Measurements from ENCODE around the gene PDZD2.

Gene PDZD2

DNA sequence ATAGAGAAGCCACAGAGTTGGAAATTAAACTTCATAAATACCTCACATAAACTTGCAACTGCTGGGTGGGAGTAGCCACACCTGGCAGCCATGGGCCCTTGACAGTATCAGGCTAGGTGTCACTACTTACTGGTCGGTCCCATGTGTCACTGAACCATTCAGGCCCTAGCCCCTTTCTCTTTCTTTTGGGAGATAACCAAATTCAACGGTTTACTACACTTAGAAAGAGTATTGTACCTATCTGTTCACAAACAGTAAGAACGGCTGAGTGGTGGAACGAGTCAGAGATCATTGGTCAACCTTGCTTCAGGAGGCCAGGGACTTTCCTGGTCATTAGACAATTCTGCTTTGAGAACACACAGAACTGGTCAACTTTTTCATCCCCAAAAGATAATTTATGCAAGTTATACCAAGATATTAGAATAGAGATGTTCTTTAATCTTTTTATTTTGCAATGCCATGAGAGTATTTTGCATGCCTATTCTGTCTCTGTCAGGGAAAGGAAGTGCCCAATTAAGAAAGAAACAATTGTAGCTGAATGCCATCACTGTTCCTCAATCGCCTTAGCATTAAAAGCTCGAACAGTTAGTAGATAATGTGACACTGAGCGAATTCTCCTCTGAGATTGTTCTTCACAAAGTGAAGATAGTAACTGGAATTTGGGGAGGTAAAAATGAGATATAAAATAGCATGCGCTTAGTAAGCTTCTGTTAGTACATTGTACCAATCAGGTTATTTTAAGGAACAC, 484.3 kb downstream of the PDZD2 start:
- no peak for DNase-seq

DNA sequence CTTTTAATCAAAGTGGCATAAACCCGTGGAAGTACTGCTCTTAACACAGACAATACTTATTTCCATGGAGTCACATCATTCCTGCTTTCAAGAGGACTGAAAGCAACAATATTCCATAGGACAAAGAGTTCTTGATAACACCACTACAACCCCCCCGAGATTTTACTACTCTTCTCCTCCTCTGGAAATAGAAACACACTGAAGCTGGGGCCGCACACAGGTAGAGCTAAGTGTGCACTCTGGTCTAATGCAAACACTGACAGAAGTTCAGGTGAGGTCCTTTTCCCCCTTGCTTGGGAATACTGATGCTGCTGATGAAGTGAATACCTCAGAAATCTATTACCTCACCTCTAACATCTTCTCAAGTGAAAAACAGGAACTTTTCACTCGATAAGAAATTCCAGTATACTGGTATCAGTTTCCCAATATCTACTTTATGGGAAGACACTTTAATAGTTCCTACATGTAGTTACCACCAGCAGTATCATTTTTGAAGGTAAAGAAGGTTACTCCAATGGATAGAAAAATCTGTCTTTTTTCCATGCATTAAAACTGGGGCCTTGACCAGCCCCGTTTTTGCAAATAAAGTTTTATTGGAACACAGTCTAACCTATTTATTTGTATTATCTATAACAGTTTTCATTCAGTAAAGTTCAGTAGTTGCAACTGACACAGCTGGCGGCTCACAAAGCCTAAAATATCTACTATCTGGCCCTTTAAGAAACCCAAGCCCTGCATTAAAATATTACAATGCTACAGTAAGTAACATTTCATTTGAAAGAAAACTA, 485.2 kb downstream of the PDZD2 start:
- no peak for DNase-seq

DNA sequence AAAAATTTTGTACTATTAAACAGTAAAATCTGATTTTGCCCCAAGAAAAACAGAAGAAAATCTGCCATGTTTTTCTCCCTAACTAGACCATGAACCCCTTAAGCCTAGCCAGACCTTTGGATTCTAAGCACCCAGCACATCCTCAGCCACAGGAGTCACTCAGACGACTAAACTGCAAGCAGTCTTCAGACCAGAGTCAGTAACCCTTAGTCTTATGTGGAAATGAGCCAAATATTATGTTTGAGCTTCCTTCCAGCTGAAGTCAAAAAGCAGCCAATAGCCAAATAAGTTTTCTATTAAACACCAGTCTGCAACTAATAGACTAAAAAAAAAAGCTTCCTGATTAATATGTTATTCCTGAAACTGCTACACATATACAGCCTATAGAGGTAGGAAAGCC, 487.8 kb downstream of the PDZD2 start:
- no peak for DNase-seq

DNA sequence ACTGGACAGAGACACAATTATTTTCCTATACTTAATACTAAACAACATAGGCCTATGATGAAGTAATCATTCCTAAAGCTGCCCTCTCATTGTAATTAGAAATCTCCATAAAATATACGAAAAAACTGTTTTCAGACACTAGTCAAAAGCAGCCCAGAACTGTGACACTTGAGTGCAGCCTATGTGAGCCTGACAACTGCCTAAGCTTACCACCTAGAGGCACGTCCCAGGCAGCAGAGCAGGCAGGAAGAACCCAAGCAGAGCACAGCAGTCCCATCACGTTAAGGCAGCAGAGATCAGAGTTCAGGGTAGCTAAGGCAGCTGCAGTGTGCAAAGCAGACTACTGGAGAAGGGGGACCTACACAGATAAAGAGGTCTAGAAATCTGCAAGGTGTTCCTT, 488.8 kb downstream of the PDZD2 start:
- DNase-seq: no peak

GRCh38 chr5:32129074-32129598, 490.2 kb downstream of the PDZD2 start:
- DNase-seq: no peak

GRCh38 chr5:32130865-32131264, 491.9 kb downstream of the PDZD2 start:
- no peak for DNase-seq

GRCh38 chr5:32131604-32132003, 492.7 kb downstream of the PDZD2 start:
- no peak for DNase-seq

- no peak for DNase-seq
These were observed 493.8 kb downstream of the PDZD2 start for GRCh38 chr5:32132757-32133156.

GRCh38 chr5:32135086-32135485, 496.2 kb downstream of the PDZD2 start:
- no peak for DNase-seq

- no peak for DNase-seq
These were observed 497.4 kb downstream of the PDZD2 start for GRCh38 chr5:32136342-32136741.

GRCh38 chr5:32138839-32139493, 500.0 kb downstream of the PDZD2 start:
- DNase-seq: no peak

DNA sequence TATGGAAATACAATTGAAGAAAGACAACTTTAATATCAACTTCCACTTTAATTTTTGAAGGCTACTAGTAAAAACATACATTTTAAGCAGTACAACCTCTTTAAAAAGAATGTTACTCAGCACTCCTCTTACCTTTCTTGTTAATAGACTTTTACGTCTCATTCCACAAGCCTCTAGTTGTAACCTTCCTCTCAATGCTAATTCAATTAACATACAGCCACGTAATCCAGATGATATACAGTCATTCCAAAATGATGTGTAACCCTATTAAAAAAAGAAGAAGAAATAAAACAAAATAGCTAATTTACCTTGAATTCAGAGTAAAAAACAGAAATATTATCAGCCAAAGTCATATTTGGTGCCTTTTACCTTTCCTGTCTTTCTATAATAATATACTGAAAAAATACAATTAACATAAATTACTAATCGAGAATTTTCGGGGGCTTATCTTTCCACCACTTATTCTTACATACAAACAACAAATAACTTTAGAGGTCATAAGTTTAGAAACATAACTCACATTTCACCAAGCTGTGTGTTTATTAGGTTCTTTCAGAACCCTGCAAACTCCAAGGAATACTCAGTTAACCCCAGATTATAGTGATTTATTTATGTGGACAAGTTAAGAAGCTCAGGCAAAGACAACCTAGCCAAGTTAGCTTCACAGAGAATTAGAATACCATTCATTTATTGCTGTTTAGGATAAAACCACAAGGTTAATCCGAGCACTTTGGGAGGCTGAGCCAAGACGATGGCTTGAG, 504.9 kb downstream of the PDZD2 start:
- DNase-seq: no peak

GRCh38 chr5:32144378-32145207, 505.7 kb downstream of the PDZD2 start:
- DNase-seq: no peak

DNA sequence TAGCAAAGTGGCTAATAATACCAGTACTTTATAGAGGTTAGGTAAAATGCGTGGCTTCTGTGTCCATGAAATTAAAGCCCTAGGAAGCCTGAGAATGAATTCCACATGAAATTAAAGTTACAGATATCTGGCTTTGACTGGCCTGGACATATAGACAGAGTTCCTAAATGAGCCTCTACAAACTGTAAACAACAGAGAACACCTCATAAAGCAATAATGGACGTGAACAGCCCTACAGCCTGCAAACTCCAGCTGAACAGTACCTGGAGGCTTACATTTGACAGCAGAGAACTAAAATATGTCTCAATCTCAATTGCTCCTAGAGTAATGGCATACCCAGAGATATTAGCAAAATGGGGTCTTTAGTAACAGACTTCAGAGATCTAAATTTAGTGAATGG, 506.4 kb downstream of the PDZD2 start:
- DNase-seq: no peak

DNA sequence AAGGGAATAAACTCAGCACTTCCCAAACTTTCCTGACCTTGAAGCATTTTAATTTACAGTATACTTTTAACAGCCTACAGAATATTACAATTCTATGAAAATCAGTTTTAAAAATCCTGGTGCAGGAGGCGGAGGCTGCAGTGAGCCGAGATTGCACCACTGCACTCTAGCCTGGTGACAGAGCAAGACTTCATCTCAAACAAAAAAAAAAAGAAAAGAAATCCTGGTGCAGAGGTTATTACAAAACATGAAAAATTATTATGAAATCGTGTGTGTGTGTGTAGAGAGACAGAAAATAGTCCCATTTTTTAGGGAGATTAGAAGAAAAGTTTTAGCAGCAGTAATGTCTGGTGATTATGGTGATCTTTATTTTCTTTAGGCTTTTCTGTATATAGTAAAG, 508.3 kb downstream of the PDZD2 start:
- no peak for DNase-seq

DNA sequence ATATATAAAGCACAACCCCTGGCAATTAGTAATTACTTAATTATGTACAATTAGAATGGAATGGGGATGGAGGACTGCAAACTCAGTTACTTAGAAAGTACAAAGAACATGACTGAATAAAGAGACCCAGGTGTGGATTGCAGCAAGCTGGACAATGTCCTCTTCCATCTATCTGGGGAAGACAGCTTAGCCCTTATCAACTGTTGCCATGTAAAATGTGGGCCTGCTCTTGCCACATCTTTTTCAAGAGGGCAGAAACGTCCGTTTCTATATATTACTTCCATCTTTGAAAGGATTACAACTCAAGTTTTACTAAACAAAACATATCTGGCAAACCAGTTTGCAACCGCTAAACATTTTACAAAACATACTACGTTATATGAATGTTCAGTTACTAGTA, 509.0 kb downstream of the PDZD2 start:
- DNase-seq: no peak

- no peak for DNase-seq
These were observed 511.4 kb downstream of the PDZD2 start for GRCh38 chr5:32150366-32150765.

DNA sequence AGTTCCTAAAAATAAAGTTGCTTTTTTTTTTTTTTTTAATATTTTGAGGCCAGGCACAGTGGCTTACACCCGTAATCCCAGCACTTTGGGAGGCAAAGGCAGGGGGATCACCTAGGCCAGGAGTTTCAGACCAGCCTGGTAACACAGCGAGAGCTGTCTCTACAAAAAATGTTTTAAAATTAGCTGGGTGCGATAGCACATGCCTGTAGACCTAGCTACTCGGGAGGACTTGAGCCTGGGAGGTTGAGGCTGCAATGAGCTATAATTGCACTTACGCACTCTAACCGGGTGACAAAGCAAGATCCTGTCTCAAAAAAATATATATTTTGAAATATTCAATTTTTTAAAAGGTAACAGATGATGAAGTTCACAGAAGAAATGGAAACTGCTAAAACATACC, 512.3 kb downstream of the PDZD2 start:
- no peak for DNase-seq

GRCh38 chr5:32153723-32154122, 514.8 kb downstream of the PDZD2 start:
- no peak for DNase-seq

DNA sequence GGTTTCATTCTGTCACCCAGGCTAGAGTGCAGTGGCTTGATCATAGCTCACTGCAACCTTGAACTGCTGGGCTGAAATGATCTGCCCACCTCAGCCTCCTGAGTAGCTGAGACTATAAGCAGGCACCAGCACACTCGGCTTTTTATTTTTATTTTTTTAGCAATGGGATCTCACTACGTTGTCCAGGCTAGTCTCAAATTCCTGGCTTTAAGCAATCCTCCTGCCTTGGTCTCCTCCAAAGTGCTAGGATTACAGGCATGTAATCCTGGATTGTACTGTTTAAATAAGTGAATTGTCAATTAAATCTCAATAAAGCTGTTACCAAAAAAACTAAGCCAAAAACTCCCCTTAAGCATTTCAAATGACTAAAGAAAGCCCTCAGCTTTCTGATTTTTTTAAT, 516.3 kb downstream of the PDZD2 start:
- no peak for DNase-seq

DNA sequence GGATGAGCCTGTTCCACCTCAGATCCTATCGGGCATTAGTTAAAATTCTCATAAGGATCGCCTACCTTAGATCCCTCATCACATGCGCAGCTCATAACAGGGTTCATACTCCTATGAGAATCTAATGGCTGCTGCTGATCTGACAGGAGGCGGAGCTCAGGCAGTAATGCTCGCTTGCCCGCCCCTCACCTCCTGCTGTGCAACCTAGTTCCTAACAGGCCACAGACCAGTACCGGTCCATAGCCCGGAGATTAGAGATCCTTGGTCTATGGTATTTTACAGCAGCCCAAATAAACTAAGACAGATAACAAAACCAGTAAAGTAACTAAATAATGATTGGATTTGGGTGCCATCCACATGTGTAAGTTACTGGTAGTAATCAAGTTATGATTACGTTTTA, 517.7 kb downstream of the PDZD2 start:
- no peak for DNase-seq

DNA sequence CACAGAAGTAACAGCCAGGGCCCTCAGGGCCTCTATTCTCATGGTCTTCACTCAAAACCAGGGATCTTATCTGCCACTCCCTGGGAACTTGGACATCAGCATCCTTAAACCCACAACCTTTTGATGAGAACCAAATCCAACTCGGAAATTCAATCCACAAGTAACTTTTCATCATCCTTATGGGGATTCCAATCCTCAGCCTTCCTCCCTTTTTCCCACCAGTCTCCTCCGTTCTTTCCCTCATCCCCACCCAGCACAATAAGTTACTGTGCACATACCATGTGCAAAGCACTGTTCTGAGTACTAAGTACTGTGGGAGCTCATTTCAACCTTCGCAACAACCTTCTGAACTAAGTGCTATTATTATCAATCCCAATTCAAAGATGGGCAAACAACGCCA, 518.1 kb downstream of the PDZD2 start:
- no peak for DNase-seq
